Activated CD8-positive, alpha-beta memory T cell treated with anti-CD3 and anti-CD28 coated beads, Interleukin-2, amount 10 ng/mL, durations not matched to agents 7 days and 5 days (primary cell): ENCODE results near the gene MRPL34. TPM values are rescaled to one million over a fixed set of nuclear protein-coding genes. Genes with fewer than 3 reads are reported as not detected.

Source experiments
- ATAC-seq: fragments of 150-1000 bp; cut with Tn5 transposase; one replicate; pipeline ENCODE4 v1.10.0; 2021; ENCODE audit warnings: moderate library complexity
- CTCF ChIA-PET: fragments of 350-600 bp; sonication (Branson Sonifier 250); formaldehyde crosslinking; loops from one replicate; lab custom pipeline; 2021; ENCODE audit warnings: antibody characterized with exemption; lab: Charles Lee
- DNase-seq: peaks from one replicate; pipeline ENCODE4 v3.0.0-alpha.2; 2020
- H3K27ac Mint-ChIP-seq: one replicate; pipeline ENCODE4 v1.8.0; 2021; ENCODE audit warnings: mild to moderate bottlenecking, mixed read lengths
- H3K27me3 Mint-ChIP-seq: one replicate; pipeline ENCODE4 v1.8.0; 2021; ENCODE audit warnings: mixed read lengths
- H3K36me3 Mint-ChIP-seq: one replicate; pipeline ENCODE4 v1.8.0; 2021; ENCODE audit warnings: mild to moderate bottlenecking, mixed read lengths
- H3K4me1 Mint-ChIP-seq: one replicate; pipeline ENCODE4 v1.8.0; 2021; ENCODE audit warnings: mixed read lengths
- H3K4me3 Mint-ChIP-seq: one replicate; pipeline ENCODE4 v1.8.0; 2021; ENCODE audit warnings: mild to moderate bottlenecking, moderate library complexity, mixed read lengths
- H3K9me3 Mint-ChIP-seq: one replicate; pipeline ENCODE4 v1.8.0; 2022; ENCODE audit warnings: low read depth, mixed read lengths
- total RNA-seq, 2 experiments: library from RNA; stranded (reverse); gene quantifications; one replicate each; pipeline ENCODE4 v1.2.3, GENCODE V29; 2021

MRPL34 gene
- total RNA-seq, 2 experiments from 2014 or later: 94.7 to 115 TPM

DNA sequence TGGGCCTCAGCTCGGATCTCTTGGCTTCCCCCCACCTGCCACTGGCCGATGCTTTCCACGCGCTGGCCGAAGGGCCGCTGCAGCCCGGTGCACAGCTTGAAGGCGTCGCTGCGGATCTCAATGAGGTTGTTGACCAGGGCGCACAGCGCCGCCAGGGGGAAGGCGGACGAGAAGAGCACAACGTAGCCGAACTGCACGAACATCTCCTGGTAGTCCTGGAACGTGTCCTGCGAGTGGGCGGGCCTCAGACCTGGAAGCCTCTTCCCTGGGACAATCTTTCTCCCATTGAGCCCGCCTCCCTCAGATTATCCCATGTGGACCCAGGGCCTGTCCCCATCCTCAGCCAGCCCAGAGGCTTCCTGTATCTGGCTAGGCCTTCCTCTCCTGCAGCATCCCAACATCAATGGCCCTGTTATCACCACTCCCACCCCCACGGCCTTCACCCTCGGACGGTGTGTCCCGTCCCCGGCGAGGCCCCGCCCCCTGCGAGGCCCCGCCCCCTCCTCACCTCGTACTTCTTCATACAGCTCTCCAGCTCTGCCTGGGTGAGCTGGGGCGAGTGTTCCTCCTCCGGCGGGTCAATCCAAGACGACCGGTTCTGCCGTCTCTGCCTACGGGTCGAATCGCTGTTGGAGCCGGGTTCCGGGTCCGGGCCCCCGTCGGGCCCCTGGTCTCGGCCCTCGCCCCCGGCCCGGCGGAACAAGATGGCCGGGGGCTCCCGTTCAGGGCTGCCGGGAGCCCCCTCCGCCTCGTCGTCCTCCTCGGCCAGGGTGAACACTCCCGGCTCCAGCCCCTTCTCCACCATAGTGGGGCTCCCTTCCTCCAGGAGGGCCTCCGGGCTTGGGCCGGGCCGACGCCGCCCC, 22.2 kb downstream of the MRPL34 start:
- Mint-ChIP-seq H3K36me3 (peaks cover 3% of the 10 kb centered on the region), H3K27me3 (peaks cover 20% of the 10 kb centered on the region), H3K9me3 (no peaks in the 10 kb centered on the region), H3K27ac (no peak overlapping the region), H3K4me1 (peaks cover 8% of the 10 kb centered on the region), H3K4me3 (peak overlapping the region; percentile 22)
- ATAC-seq (peak; percentile 64), DNase-seq (no peak)
- CTCF ChIA-PET: interaction anchor here (1.0 to 1.6 kb wide), 2 partner anchors 20 to 35 kb away, joined by 3 to 4 read pairs; no protein-coding TSS in a partner anchor

DNA sequence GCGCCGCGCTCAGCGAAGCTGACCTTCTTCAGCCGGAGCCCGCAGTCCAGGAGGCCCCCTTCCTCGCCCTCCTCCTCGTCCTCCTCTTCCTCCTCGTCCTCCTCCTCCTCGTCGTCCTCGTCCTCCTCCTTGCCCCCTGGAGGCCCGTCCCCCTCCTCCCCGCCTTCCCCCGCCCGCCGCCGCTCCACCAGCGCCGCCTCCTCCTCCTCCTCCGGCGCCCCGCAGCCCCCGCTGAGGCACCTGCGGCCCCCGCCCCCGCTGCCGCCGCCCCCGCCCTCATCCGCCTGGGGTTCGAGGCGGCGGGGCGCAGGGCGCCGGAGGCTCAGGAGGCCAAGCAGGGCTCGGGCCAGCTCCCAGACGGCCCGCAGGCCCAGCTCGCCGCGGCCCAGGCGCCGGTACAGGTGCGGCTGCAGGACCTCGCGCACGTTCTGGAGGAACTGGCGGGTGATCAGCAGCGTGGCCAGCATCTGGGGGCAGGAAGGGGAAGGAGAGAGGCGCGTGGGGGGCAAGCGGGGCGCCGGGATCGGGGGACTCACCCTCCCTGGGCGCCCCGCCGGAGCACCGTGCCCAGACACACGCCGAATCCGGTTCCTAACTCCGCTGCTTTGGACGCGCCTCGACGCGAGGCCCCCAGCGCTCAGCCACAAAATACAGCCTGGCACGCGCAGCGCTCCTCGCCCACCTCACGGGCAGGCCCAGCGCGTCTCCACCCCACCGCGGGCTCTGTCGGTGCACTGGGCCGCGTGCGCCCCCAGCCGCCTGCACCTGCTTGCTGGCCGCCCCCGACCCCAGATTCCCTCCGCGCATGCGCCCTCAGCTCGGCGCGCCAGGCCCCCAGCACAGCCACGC, 23.1 kb downstream of the MRPL34 start:
- Mint-ChIP-seq H3K27ac (no peak overlapping the region), H3K27me3 (peaks cover 20% of the 10 kb centered on the region), H3K9me3 (no peaks in the 10 kb centered on the region), H3K36me3 (peaks cover 6% of the 10 kb centered on the region), H3K4me3 (no peak overlapping the region), H3K4me1 (peaks cover 15% of the 10 kb centered on the region)
- no peak for DNase-seq
- CTCF ChIA-PET: interaction anchor here (1.0 kb wide), 1 partner anchor 21 kb away, joined by 3 read pairs; no protein-coding TSS in a partner anchor
- ATAC-seq: peak; percentile 17

DNA sequence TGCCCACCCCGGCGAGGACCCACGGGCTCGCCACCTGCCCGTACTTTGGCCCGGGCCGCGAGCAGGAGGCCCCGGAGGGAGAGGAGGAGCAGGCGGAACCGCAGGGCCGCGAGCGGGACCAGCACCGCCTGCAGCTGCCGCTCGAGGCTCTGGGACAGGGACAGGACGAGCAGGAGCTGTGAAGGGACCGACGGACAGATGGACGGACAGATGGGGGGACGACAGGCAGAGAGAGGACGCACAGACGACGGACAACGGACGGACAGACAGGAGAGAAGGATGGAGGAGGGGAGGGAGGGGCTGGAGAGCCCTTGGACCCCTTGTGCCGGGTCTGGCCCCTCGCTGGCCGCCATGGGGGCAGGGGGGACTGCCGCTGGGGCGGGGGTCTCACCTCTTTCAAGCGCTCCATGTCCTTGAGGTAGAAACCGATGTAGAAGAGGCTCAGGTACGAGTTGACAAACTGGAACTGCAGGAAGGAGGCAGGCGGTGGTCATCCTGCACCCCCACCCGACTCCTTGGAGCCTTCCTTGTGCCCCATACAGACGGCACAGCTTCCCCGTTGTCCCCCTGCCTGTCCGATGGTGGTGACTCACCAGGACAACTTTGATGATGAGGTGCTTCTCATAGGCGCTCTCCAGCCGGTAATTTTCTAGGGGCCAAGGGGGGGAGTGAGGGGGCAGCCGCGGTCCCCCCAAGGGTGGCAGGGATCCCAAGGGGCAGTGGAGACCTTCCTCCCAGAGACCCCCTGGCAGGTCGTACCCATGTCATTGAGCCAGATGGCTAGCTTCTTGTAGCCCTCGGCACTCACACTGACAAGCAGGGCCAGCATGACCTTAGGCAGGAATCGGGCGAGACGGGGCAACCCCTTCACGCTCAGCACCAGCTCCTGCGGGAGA, 23.9 kb downstream of the MRPL34 start:
- CTCF ChIA-PET: interaction anchor here (1.0 kb wide), 1 partner anchor 22 kb away, joined by 3 read pairs; no protein-coding TSS in a partner anchor
- H3K27ac Mint-ChIP-seq: no peak overlapping the region

DNA sequence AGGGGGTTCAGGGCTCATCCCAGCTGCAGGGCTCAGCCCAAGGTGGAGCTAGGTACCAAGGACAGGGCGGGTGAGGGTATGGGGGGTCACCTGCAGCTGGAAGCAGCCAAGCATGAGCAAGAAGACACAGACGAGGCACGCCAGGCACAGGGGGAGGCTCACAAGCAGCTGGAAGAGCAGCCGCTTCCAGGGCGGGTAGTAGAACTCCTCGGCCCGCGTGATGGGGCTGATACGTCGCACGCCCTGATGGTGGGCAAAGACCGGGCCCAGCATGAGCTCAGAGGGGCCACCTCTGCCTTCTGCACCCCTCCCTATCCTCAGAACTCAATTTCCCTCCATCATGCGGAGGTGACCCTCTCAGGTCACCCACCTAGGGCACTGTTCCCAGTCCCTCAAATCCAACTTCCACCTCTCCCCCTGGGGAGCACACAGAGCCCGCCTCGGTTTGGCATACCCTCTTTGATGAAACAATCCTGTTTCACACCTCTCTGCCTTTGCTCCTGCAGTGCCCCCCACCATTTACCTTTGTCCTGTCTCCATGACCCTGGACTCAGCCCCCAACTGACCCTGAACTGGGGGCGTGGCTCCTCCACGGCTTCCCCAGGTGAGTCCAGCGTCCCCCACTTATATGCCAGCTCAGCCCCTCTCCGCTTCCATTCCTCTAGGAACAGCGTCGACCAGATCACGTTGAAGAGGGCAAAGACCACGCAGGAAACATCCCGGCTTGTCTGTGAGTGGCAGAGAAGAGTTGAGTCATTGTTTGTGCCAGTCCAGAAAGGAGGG, 24.8 kb downstream of the MRPL34 start:
- no peak for DNase-seq
- peaks cover 25% of the 10 kb centered on the region for H3K4me1 Mint-ChIP-seq
- no peak overlapping the region for H3K4me3 Mint-ChIP-seq
- no peak for ATAC-seq
- peaks cover 20% of the 10 kb centered on the region for H3K27me3 Mint-ChIP-seq
- H3K27ac Mint-ChIP-seq: no peak overlapping the region
- no peaks in the 10 kb centered on the region for H3K9me3 Mint-ChIP-seq
- H3K36me3 Mint-ChIP-seq: peaks cover 8% of the 10 kb centered on the region
- CTCF ChIA-PET: no interaction called here

More for the DNA sequence above, 23.9 kb downstream of the MRPL34 start:
- Mint-ChIP-seq H3K9me3 (no peaks in the 10 kb centered on the region), H3K36me3 (peaks cover 8% of the 10 kb centered on the region), H3K4me1 (peaks cover 18% of the 10 kb centered on the region), H3K27me3 (peaks cover 20% of the 10 kb centered on the region), H3K4me3 (no peak overlapping the region)
- no peak for DNase-seq
- no peak for ATAC-seq

DNA sequence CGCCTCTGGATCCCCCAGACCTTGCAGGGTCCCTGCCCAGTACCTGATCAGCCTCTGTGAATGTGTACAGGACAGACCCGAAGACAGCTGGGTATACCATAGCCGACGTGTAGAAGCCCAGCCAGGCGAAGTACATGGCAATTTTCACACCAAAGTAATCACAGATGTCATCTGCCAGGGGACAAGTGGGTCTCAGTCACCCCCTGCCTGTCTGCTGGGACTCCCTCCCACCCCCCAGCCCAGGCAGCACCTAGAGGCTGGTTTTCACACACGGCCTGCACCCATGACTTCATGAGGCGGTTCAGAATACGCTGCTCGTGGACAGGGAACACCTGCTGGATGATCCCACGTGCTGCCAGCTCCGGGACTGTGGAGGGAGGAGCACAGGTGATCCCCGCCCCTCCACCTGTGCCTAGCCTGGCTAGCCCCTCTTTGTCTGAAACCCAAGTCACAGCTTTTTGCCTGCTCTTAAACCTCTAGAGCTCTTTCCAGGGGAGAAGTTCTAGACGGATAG, 25.4 kb downstream of the MRPL34 start:
- Mint-ChIP-seq H3K36me3 (peaks cover 8% of the 10 kb centered on the region), H3K27ac (no peak overlapping the region), H3K27me3 (peaks cover 20% of the 10 kb centered on the region), H3K4me3 (no peak overlapping the region), H3K4me1 (peaks cover 27% of the 10 kb centered on the region), H3K9me3 (no peaks in the 10 kb centered on the region)
- CTCF ChIA-PET: interaction anchor here (3.6 kb wide), 1 partner anchor 23 kb away, joined by 44 read pairs; the partner anchor contains the start of genes DDA1 and MRPL34
- DNase-seq (no peak), ATAC-seq (no peak)

DNA sequence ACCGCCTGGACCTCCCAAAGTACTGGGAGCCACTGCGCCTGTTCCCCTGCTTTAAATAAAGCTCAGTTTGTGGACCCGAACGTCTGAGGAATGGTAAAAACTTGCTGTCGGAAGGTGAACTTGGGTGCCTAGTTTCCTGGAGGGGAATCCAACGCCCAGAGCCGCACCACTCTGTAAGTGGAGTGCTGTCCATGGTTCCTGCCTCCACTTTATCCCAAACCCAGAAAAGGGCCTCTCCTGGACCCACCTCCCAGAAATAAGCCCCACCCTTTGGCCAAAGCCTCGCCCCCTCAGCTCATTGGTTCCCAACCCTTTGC, 26.6 kb downstream of the MRPL34 start:
- H3K4me1 Mint-ChIP-seq: peaks cover 31% of the 10 kb centered on the region
- CTCF ChIA-PET: interaction anchor here (0.8 to 3.6 kb wide), 2 partner anchors 25 to 31 kb away, joined by 4 to 44 read pairs; partner anchors contain the start of genes DDA1 and MRPL34
- H3K27ac Mint-ChIP-seq: no peak overlapping the region

DNA sequence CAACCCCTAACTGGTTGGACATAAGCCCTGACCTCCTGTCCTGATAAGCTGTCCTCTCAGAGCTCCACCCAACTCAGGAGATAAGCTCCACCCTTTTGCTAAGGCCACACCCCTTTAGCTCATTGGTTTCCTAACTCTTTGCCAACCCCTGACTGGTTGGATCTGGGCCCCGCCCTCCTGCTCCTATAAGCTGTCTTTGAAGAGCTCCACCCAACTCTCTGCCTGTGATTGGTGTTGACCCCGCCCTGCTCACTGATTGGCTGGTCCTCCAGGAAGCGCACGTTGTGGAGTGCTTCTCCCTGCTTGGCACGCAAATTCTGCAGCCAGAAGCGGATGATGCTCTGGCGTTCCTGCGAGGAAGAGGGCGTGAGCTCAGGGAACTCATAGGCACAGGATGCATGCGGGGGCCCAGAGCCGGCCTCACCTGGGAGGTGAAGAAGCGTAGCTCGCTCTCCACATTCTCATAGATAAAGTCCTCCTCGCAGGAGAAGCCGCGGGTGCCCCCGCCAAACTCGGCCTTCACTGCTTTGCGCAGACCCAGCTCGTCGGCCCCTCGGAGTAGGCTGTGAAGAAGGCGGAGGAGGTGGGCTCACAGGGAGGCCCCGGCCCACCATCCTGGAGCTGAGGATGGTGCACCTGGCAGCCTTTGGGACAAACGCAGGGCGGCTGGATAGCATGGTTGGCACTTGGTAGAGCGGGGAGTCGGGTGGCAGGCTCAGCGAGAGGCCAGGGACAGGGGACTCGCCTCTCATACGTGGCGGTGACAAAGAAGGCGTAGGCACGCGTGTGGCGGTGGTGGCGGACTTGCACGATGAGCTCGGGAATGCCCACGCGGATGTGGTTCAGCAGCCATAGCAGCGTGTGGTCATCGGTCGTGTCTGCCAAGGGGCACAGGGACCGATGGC, 27.3 kb downstream of the MRPL34 start:
- Mint-ChIP-seq H3K36me3 (peaks cover 8% of the 10 kb centered on the region), H3K9me3 (no peaks in the 10 kb centered on the region), H3K4me3 (peak overlapping the region; percentile 28), H3K27ac (peak overlapping the region; percentile 21), H3K4me1 (peaks cover 33% of the 10 kb centered on the region), H3K27me3 (peaks cover 16% of the 10 kb centered on the region)
- DNase-seq: peak; percentile 72
- CTCF ChIA-PET: interaction anchor here (0.7 to 3.6 kb wide), 12 partner anchors 12 to 163 kb away, joined by 3 to 44 read pairs (median 4); partner anchors contain the start of genes DDA1, MRPL34 and MVB12A
- no peak for ATAC-seq

More for the DNA sequence above, 26.6 kb downstream of the MRPL34 start:
- DNase-seq (no peak), ATAC-seq (no peak)
- no peaks in the 10 kb centered on the region for H3K9me3 Mint-ChIP-seq
- peaks cover 8% of the 10 kb centered on the region for H3K36me3 Mint-ChIP-seq
- H3K27me3 Mint-ChIP-seq: peaks cover 20% of the 10 kb centered on the region
- no peak overlapping the region for H3K4me3 Mint-ChIP-seq

DNA sequence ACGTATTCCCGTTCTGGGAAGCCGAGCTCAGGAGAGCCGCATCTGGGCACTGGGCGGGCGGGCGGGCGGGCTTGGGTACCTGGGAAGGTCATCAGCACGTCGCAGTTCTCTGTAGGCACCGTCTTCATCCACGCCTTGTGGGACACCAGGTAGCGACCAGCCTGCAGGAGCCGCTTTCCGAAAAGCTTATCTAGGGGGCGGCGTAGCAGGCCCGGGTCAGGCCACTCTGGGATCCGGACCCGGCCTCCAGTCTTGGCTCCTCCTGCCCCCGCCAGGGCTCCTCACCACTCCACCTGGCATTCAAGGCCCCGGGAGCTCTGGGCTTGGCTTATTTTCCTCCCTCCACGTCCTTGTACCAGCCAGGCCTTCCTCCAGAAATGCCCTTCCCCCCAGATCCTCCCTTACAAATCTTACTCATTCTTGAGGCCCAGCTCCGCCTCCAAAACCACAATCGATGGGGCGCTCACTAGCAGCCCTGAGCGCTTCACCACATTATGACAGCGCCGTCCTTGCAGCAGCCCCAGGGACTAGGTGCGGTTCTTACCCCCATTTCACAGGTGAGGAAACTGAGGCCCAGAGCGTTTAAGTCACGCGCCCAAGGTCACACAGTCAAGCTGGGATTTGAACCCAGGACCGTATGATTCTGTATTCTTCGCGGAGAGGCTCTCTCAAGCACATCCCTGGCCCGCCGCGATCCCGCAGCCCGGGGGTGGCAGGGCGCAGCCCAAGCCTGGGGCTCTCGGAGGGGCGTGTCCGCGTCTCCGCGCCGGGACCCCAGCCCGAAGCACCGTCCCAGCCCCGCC, 28.1 kb downstream of the MRPL34 start:
- DNase-seq (peak; percentile 93), ATAC-seq (peak; percentile 35)
- Mint-ChIP-seq H3K36me3 (peaks cover 8% of the 10 kb centered on the region), H3K9me3 (no peaks in the 10 kb centered on the region), H3K27ac (peak overlapping the region; percentile 89), H3K27me3 (peaks cover 16% of the 10 kb centered on the region), H3K4me3 (peak overlapping the region; percentile 86), H3K4me1 (peaks cover 41% of the 10 kb centered on the region)
- CTCF ChIA-PET: interaction anchor here (0.7 to 3.6 kb wide), 15 partner anchors 12 to 162 kb away, joined by 3 to 44 read pairs (median 4); partner anchors contain the start of genes DDA1, MRPL34 and MVB12A

DNA sequence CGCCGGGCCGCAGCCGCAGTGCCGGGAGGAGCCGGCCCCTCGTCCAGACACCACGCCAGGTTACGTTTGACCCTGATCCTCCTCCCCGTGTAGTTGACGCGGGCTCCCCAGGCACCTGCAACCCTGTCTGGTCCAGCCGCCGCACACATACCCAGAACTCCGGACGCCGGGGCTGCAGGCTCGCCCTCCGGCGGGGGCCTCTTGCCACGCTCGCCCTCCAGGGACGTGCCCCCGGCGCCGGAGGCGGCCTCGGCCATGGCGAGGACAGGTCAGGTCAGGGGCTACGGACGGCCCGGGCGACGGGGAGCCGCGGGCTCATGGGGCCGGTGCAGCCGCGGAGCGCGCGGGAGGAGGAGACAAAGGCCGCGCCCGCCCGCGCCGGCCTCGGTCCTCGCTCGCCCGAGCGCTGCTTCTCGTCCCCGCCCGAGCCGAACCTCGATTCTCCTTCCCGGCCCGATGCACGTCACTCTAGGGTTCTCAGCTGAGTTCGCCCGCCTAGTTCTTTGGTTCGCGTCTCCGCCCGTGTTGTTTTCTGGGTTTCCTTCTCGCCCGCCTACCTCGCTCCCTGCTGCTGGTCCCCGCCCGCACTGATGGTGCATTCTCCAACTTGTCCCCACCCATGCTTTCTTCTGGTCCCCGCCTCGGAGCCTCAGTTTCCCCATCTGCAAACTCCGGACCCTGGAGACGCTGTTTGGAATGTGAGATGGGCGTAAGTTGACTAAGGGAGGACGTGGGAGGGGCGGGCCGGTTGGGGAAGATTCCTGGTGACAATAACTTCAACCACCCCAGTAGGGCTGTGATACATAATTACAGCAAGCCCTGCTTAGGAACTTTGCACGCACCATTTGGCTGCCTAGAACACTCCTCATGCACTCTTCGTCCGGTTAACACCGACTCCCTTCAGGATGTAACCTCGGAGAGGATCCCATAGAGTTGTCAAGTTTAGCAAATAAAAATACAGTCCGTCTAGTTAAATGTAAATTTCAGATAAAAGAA, 29.0 kb downstream of the MRPL34 start, which contains the start of gene ANO8:
TSS of gene ANO8 (minus strand) at position 442 of the 996 bp plus-strand sequence. CDS start at position 257, 185 bp downstream.
- peak within 1 kb of the TSS; percentile 89 for H3K27ac Mint-ChIP-seq
- ATAC-seq: peak; percentile 62

More for the DNA sequence above, 29.0 kb downstream of the MRPL34 start, which contains the start of gene ANO8:
- Mint-ChIP-seq H3K9me3 (no peaks in the 10 kb centered on the region), H3K27me3 (peaks cover 11% of the 10 kb centered on the region), H3K4me1 (peaks cover 42% of the 10 kb centered on the region), H3K4me3 (peak within 1 kb of the TSS; percentile 86), H3K36me3 (peaks cover 8% of the 10 kb centered on the region)
- DNase-seq: peak; percentile 98
- CTCF ChIA-PET: interaction anchor here (0.8 to 3.6 kb wide), 19 partner anchors 11 to 151 kb away, joined by 3 to 44 read pairs (median 5); partner anchors contain the start of genes BABAM1, BST2, DDA1 and MRPL34
